DOHH2 (cell line): Measurements from ENCODE around the gene SEMA4C.

ENCODE experiments used
- H3F3A ChIP-seq: fragments of 200-600 bp; sonication (generic), shearing (Covaris generic); 2 replicates; pipeline ENCODE4 v1.6.0; 2016; ENCODE audit warnings: antibody characterized with exemption, mild to moderate bottlenecking; ENCODE audit not compliant: control insufficient read depth, insufficient read depth
- H3K27ac ChIP-seq: fragments of 200-600 bp; sonication (generic); 2 replicates; pipeline ENCODE4 v1.5.1; 2014; ENCODE audit warnings: low read depth, mild to moderate bottlenecking, low read length, moderate library complexity
- H3K27me3 ChIP-seq: fragments of 200-600 bp; sonication (generic); 2 replicates; pipeline ENCODE4 v1.6.1; 2014; ENCODE audit warnings: mild to moderate bottlenecking, low read length, mixed read lengths; ENCODE audit not compliant: control insufficient read depth
- H3K36me3 ChIP-seq: fragments of 200-600 bp; sonication (generic); 2 replicates; pipeline ENCODE4 v1.6.1; 2014; ENCODE audit warnings: mild to moderate bottlenecking, low read length, moderate library complexity, mixed read lengths; ENCODE audit not compliant: control insufficient read depth
- H3K4me1 ChIP-seq: fragments of 200-600 bp; sonication (generic); 2 replicates; pipeline ENCODE4 v1.6.1; 2014; ENCODE audit warnings: mild to moderate bottlenecking, low read length, mixed read lengths; ENCODE audit not compliant: control insufficient read depth
- H3K4me2 ChIP-seq: fragments of 200-600 bp; sonication (generic); 2 replicates; pipeline ENCODE4 v1.6.0; 2014; ENCODE audit warnings: mild to moderate bottlenecking, low read length, moderate library complexity
- H3K4me3 ChIP-seq: fragments of 200-600 bp; sonication (generic); 2 replicates; pipeline ENCODE4 v1.5.1; 2014; ENCODE audit warnings: mild to moderate bottlenecking, low read length, mixed read lengths
- H3K79me2 ChIP-seq: fragments of 200-600 bp; sonication (generic); 2 replicates; pipeline ENCODE4 v1.6.1; 2014; ENCODE audit warnings: mild to moderate bottlenecking, low read length, mixed read lengths; ENCODE audit not compliant: control insufficient read depth
- H3K9me2 ChIP-seq: fragments of 200-600 bp; sonication (generic); replicated peaks from 2 replicates; pipeline ENCODE4 v1.6.1; 2014; ENCODE audit warnings: mild to moderate bottlenecking, low read length, mixed read lengths; ENCODE audit not compliant: control insufficient read depth
- H3K9me3 ChIP-seq: fragments of 200-600 bp; sonication (generic); 2 replicates; pipeline ENCODE4 v1.6.1; 2014; ENCODE audit warnings: antibody characterized with exemption, low read length, mixed read lengths; ENCODE audit not compliant: control insufficient read depth, insufficient read depth
- H4K20me1 ChIP-seq: fragments of 200-600 bp; sonication (generic); 2 replicates; pipeline ENCODE4 v1.6.0; 2014; ENCODE audit warnings: low read depth, mild to moderate bottlenecking, antibody characterized with exemption, low read length, moderate library complexity; ENCODE audit not compliant: control insufficient read depth, insufficient read depth
- CTCF ChIP-seq: fragments of 200-600 bp; sonication (generic); IDR thresholded peaks from one replicate; pipeline ENCODE4 v1.5.1; 2014; ENCODE audit warnings: antibody characterized with exemption, mild to moderate bottlenecking, low read depth, low read length; ENCODE audit not compliant: poor library complexity, severe bottlenecking
- EZH2phosphoT487 ChIP-seq: fragments of 200-600 bp; sonication (generic); IDR thresholded peaks from 2 replicates; pipeline ENCODE4 v1.6.1; 2017; ENCODE audit warnings: borderline replicate concordance, mild to moderate bottlenecking, antibody characterized with exemption, low read length, moderate library complexity, mixed read lengths

Gene SEMA4C

GRCh38 chr2:96831679-96832078 is 38.2 kb downstream of the SEMA4C start:
- H3K27me3 ChIP-seq = no peaks in the 10 kb centered on the region
- H3K36me3 ChIP-seq = peaks cover 68% of the 10 kb centered on the region

GRCh38 chr2:96830044-96830562 is 39.8 kb downstream of the SEMA4C start:
- H3K79me2 ChIP-seq = peaks cover 2% of the 10 kb centered on the region; the same call in 1 of the 2 replicates
- no peak overlapping the region for H3K27ac ChIP-seq
- TF ChIP-seq EZH2phosphoT487 = no peak
- no peak for TF ChIP-seq CTCF
- no peaks in the 10 kb centered on the region for H3K27me3 ChIP-seq
- H3K4me1 ChIP-seq = peaks cover 21% of the 10 kb centered on the region
- H3K9me3 ChIP-seq = no peaks in the 10 kb centered on the region
- H3K4me2 ChIP-seq = no peak overlapping the region
- H4K20me1 ChIP-seq = no peaks in the 10 kb centered on the region
- peaks cover 3% of the 10 kb centered on the region for H3F3A ChIP-seq
- H3K9me2 ChIP-seq = no peaks in the 10 kb centered on the region
- peaks cover 77% of the 10 kb centered on the region for H3K36me3 ChIP-seq
- no peak overlapping the region for H3K4me3 ChIP-seq

More at GRCh38 chr2:96831679-96832078, 38.2 kb downstream of the SEMA4C start:
- Histone ChIP-seq H3K4me3 (no peak overlapping the region), H4K20me1 (no peaks in the 10 kb centered on the region), H3K4me2 (no peak overlapping the region), H3K9me3 (no peaks in the 10 kb centered on the region), H3K4me1 (peaks cover 21% of the 10 kb centered on the region), H3K27ac (no peak overlapping the region), H3F3A (peaks cover 3% of the 10 kb centered on the region), H3K79me2 (no peaks in the 10 kb centered on the region; the same call in 1 of the 2 replicates), H3K9me2 (no peaks in the 10 kb centered on the region)
- no peak for TF ChIP-seq EZH2phosphoT487
- no peak for TF ChIP-seq CTCF

GRCh38 chr2:96828874-96829273 is 41.0 kb downstream of the SEMA4C start:
- no peaks in the 10 kb centered on the region for H3K9me2 ChIP-seq
- peaks cover 73% of the 10 kb centered on the region for H3K36me3 ChIP-seq
- H3K9me3 ChIP-seq = no peaks in the 10 kb centered on the region
- H3K79me2 ChIP-seq = peaks cover 14% of the 10 kb centered on the region
- peaks cover 21% of the 10 kb centered on the region for H3K4me1 ChIP-seq
- no peaks in the 10 kb centered on the region for H4K20me1 ChIP-seq
- TF ChIP-seq EZH2phosphoT487 (no peak), CTCF (no peak)
- no peak overlapping the region for H3K27ac ChIP-seq
- H3K27me3 ChIP-seq = no peaks in the 10 kb centered on the region
- H3K4me3 ChIP-seq = no peak overlapping the region
- H3F3A ChIP-seq = peaks cover 3% of the 10 kb centered on the region
- H3K4me2 ChIP-seq = no peak overlapping the region
